Measurements from ENCODE around the gene NDUFB5.

- no peak for TF ChIP-seq ZNF138 (CRISPR knock-in tag; conservative IDR thresholded peaks at IDR 0.05)
- TF ChIP-seq, protein P1, sequence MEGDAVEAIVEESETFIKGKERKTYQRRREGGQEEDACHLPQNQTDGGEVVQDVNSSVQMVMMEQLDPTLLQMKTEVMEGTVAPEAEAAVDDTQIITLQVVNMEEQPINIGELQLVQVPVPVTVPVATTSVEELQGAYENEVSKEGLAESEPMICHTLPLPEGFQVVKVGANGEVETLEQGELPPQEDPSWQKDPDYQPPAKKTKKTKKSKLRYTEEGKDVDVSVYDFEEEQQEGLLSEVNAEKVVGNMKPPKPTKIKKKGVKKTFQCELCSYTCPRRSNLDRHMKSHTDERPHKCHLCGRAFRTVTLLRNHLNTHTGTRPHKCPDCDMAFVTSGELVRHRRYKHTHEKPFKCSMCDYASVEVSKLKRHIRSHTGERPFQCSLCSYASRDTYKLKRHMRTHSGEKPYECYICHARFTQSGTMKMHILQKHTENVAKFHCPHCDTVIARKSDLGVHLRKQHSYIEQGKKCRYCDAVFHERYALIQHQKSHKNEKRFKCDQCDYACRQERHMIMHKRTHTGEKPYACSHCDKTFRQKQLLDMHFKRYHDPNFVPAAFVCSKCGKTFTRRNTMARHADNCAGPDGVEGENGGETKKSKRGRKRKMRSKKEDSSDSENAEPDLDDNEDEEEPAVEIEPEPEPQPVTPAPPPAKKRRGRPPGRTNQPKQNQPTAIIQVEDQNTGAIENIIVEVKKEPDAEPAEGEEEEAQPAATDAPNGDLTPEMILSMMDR (IDR thresholded peaks at IDR 0.05), result no peak
- no peak for TF ChIP-seq USF2 (CRISPR knock-in tag; IDR thresholded peaks at IDR 0.05)
- TF ChIP-seq, protein P2, sequence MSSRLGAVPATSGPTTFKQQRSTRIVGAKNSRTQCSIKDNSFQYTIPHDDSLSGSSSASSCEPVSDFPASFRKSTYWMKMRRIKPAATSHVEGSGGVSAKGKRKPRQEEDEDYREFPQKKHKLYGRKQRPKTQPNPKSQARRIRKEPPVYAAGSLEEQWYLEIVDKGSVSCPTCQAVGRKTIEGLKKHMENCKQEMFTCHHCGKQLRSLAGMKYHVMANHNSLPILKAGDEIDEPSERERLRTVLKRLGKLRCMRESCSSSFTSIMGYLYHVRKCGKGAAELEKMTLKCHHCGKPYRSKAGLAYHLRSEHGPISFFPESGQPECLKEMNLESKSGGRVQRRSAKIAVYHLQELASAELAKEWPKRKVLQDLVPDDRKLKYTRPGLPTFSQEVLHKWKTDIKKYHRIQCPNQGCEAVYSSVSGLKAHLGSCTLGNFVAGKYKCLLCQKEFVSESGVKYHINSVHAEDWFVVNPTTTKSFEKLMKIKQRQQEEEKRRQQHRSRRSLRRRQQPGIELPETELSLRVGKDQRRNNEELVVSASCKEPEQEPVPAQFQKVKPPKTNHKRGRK (CRISPR knock-in tag; IDR thresholded peaks at IDR 0.05; ENCODE audit: borderline replicate concordance), result no peak
- no peak for TF ChIP-seq PREB (CRISPR knock-in tag; IDR thresholded peaks at IDR 0.05; ENCODE audit: borderline replicate concordance)
These were observed 9.2 kb downstream of the NDUFB5 start for GRCh38 chr3:179613807-179614206.

Data from WTC11 (cell line).